Naive thymus-derived CD8-positive, alpha-beta T cell (primary cell): ENCODE results near the gene ALK. TPM values are rescaled to one million over a fixed set of nuclear protein-coding genes. Genes with fewer than 3 reads are reported as not detected.
A peak's percentile ranks its signal among the peaks of the same experiment; 100 is the strongest.

Experiments
- ATAC-seq, 2 donors: fragments of 150-1000 bp; cut with Tn5 transposase in 1 of 2; sonication (Bioruptor Pico), chemical (Tn5 transposase) in 1 of 2; 1 replicate in 1 of 2; 2 replicates in 1 of 2; pipeline ENCODE4 v1.10.0; 2021; ENCODE audit warnings: mild to moderate bottlenecking in 2 of 2, moderate library complexity in 2 of 2
- POLR2A ChIA-PET: fragments of 350-600 bp; sonication (Branson Sonifier 250); formaldehyde crosslinking; loops from one replicate; lab custom pipeline; 2021; ENCODE audit warnings: antibody characterized with exemption; lab: Charles Lee
- DNase-seq, 10 donors: peaks; one replicate each; pipeline versions ENCODE4 v3.0.0 to v3.0.0-alpha.2; 2020 to 2022
- H3K27ac Mint-ChIP-seq, 10 donors: one replicate each; pipeline ENCODE4 v1.8.0; 2020 to 2022; ENCODE audit warnings: mild to moderate bottlenecking in 10 of 10, mixed read lengths in 10 of 10, moderate library complexity in 4 of 10, inconsistent platforms in 1 of 10
- H3K27me3 Mint-ChIP-seq, 5 donors: one replicate each; pipeline ENCODE4 v1.8.0; 2021 to 2022; ENCODE audit warnings: mixed read lengths in 5 of 5
- H3K36me3 Mint-ChIP-seq, 3 donors: one replicate each; pipeline ENCODE4 v1.8.0; 2020 to 2022; ENCODE audit warnings: mixed read lengths in 3 of 3, mild to moderate bottlenecking in 2 of 3, inconsistent platforms in 1 of 3
- H3K4me1 Mint-ChIP-seq, 4 donors: one replicate each; pipeline ENCODE4 v1.8.0; 2021 to 2022; ENCODE audit warnings: mixed read lengths in 4 of 4
- H3K4me3 Mint-ChIP-seq, 10 donors: one replicate each; pipeline ENCODE4 v1.8.0; 2020 to 2022; ENCODE audit warnings: mild to moderate bottlenecking in 10 of 10, mixed read lengths in 10 of 10, moderate library complexity in 6 of 10, inconsistent platforms in 1 of 10
- H3K9me3 Mint-ChIP-seq, 9 donors: one replicate each; pipeline ENCODE4 v1.8.0; 2020 to 2022; ENCODE audit warnings: mixed read lengths in 9 of 9, mild to moderate bottlenecking in 3 of 9, inconsistent platforms in 1 of 9, moderate library complexity in 1 of 9
- polyA plus RNA-seq, 3 donors: library from polyadenylated mRNA; unstranded; fragments of 300-500 nt; fragmentation: Illumina TruSeq; gene quantifications; one replicate each; pipeline ENCODE4 v1.2.3, GENCODE V29; 2021
- total RNA-seq, 8 experiments: library from RNA in 2 of 8; stranded (reverse) in 2 of 8; gene quantifications; one replicate each; pipeline ENCODE4 v1.2.3 and lab custom pipeline; 2021 to 2026

The ALK gene
- total and polyA plus RNA-seq, 5 experiments from 2014 or later = 0.10 TPM; not detected in 4

DNA sequence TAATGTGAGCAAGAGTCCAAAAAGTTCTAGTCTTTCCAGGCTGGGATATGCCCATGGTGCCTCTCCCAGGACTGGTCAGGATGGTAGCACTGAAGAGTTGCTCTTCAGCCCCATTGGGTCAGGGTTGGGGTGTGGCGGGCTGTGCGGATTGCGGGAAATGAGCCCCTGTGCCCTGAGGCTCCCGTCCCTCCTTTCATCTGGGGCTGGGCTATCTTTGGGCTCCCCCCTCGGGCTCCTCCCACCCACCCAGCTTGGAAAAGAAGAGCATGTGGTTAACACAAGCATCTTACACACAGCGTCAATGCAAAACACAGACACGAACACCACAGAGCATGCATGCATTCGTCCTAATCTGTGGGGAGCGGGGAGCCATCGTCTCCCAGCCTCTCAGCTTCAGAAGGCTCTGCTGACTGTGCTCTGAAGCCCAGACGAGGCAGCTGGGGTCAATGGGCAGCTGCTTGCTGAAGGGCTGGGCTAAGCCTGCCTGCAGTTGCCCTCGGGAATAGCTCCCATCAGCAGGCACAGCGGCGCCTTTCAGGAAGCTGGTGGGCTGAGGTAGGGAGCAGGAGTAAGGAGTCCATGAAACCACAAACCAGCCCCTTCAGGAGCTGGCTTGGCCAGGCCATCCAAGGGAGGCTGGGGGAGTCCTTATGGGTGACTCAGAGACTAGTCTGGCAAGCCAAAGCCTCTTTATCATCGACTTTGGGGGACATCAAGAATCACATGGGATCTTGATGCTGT lies 693.3 kb downstream of the ALK start:
- H3K27ac Mint-ChIP-seq = peak overlapping the region in 1 of 10 donors; percentile 34
- peaks cover 0 to 1% (median 0%) of the 10 kb centered on the region in 4 donors for H3K4me1 Mint-ChIP-seq
- H3K4me3 Mint-ChIP-seq = no peak overlapping the region
- H3K9me3 Mint-ChIP-seq = no peaks in the 10 kb centered on the region
- DNase-seq (peak in 1 of 10 donors; percentile 45), ATAC-seq (no peak)
- H3K36me3 Mint-ChIP-seq = no peaks in the 10 kb centered on the region
- peaks cover 4 to 55% (median 19%) of the 10 kb centered on the region in 5 donors for H3K27me3 Mint-ChIP-seq
- POLR2A ChIA-PET = interaction anchor here (0.6 kb wide), 1 partner anchor 270 kb away, joined by 5 read pairs; no protein-coding TSS in a partner anchor

GRCh38 chr2:29226808-29227207 lies 694.6 kb downstream of the ALK start:
- DNase-seq (no peak), ATAC-seq (no peak)
- no peaks in the 10 kb centered on the region for H3K9me3 Mint-ChIP-seq

DNA sequence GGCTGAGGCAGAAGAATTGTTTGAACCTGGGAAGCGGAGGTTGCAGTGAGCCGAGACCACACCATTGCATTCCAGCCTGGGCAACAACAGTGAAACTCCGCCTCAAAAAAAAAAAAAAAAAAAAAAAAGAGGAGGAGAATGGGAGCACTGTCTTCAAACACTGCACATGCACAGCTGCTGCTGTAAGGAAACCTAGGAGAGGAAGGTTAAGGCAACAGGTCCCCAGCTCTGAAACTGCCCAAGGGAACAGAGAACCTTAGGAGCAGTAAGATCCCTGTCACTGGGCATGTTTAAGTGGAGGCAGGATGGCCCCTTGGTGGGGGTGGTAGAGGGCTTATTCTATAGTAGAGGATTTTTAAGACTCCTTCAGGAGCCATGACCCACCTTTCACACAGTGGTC lies 695.0 kb downstream of the ALK start:
- POLR2A ChIA-PET = no interaction called here
- ATAC-seq = no peak
- H3K36me3 Mint-ChIP-seq = no peaks in the 10 kb centered on the region
- H3K4me1 Mint-ChIP-seq = peaks cover 0 to 1% (median 0%) of the 10 kb centered on the region in 4 donors
- H3K27me3 Mint-ChIP-seq = peaks cover 4 to 55% (median 19%) of the 10 kb centered on the region in 5 donors
- no peaks in the 10 kb centered on the region for H3K9me3 Mint-ChIP-seq
- peak overlapping the region in 1 of 10 donors; percentile 43 for H3K27ac Mint-ChIP-seq
- DNase-seq = no peak
- no peak overlapping the region for H3K4me3 Mint-ChIP-seq

More at GRCh38 chr2:29226808-29227207, 694.6 kb downstream of the ALK start:
- H3K4me3 Mint-ChIP-seq = no peak overlapping the region
- peaks cover 0 to 1% (median 0%) of the 10 kb centered on the region in 4 donors for H3K4me1 Mint-ChIP-seq
- no peaks in the 10 kb centered on the region for H3K36me3 Mint-ChIP-seq
- H3K27me3 Mint-ChIP-seq = peaks cover 4 to 55% (median 19%) of the 10 kb centered on the region in 5 donors
- POLR2A ChIA-PET = no interaction called here
- H3K27ac Mint-ChIP-seq = peak overlapping the region in 1 of 10 donors; percentile 71

GRCh38 chr2:29225814-29226213 lies 695.6 kb downstream of the ALK start:
- Mint-ChIP-seq H3K4me1 (peaks cover 0 to 1% (median 0%) of the 10 kb centered on the region in 4 donors), H3K36me3 (no peaks in the 10 kb centered on the region), H3K9me3 (no peaks in the 10 kb centered on the region), H3K27ac (peak overlapping the region in 1 of 10 donors; percentile 70), H3K4me3 (no peak overlapping the region), H3K27me3 (peaks cover 4 to 55% (median 19%) of the 10 kb centered on the region in 5 donors)
- ATAC-seq (no peak), DNase-seq (no peak)
- POLR2A ChIA-PET = no interaction called here

- H3K36me3 Mint-ChIP-seq = no peaks in the 10 kb centered on the region
- H3K9me3 Mint-ChIP-seq = no peaks in the 10 kb centered on the region
- no peak for ATAC-seq
- H3K4me3 Mint-ChIP-seq = no peak overlapping the region
- POLR2A ChIA-PET = no interaction called here
- no peak for DNase-seq
- peaks cover 0 to 1% (median 0%) of the 10 kb centered on the region in 4 donors for H3K4me1 Mint-ChIP-seq
- H3K27me3 Mint-ChIP-seq = peaks cover 4 to 49% (median 13%) of the 10 kb centered on the region in 5 donors
- peak overlapping the region in 1 of 10 donors; percentile 40 for H3K27ac Mint-ChIP-seq
Observed at GRCh38 chr2:29224693-29225551, 696.5 kb downstream of the ALK start.

DNA sequence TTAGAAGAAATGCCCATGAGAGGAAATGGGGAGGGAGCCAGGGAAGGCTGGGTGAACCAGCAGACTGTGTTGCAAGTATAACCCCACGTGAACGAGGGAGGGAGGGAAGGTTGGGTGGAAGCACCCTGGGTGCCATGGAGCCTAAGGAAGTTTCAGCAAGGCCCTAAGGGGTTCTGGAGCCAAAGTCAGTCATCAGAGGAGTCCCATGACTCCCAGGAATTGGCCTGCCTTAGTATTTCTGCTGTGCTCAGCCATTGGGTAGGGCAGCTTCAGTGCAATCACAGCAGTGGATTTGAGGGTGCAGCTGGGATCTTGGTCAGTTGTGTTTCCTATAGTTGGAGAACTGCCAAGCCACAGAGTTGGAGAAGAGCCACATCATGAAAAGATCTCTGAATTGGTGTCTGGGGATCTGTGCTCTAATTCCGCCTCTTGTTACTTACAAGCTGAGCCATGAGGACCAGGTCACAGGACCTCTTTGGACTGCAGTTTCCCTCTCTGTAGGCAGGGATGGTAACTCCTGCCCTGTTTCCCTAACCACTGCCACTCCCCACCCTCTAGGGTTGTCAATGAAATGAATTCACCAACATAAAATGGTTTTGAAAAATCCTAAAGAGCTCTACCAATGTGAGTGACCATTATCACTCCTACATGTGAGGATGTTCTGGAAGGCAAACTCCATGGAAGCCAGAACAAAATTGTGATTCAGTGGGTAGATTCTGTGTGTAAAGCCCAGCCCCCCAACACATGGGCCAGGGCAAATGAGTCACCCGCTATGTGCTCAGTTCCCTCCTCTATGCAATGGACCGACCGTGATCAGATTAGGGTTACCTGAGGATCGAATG lies 697.3 kb downstream of the ALK start:
- peaks cover 0 to 1% (median 0%) of the 10 kb centered on the region in 4 donors for H3K4me1 Mint-ChIP-seq
- no peak overlapping the region for H3K4me3 Mint-ChIP-seq
- H3K36me3 Mint-ChIP-seq = no peaks in the 10 kb centered on the region
- POLR2A ChIA-PET = no interaction called here
- peaks cover 3 to 42% (median 9%) of the 10 kb centered on the region in 5 donors for H3K27me3 Mint-ChIP-seq
- DNase-seq (no peak), ATAC-seq (no peak)
- H3K27ac Mint-ChIP-seq = no peak overlapping the region
- no peaks in the 10 kb centered on the region for H3K9me3 Mint-ChIP-seq

DNA sequence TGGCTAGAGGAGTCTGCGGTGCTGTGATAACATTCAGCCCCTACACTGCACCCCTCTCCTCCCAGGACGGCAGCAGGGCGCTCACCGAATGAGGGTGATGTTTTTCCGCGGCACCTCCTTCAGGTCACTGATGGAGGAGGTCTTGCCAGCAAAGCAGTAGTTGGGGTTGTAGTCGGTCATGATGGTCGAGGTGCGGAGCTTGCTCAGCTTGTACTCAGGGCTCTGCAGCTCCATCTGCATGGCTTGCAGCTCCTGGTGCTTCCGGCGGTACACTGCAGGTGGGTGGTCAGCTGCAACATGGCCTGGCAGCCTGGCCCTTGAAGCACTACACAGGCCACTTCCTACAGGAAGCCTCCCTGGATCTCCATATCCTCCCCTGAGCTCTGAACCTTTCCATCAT lies 698.1 kb downstream of the ALK start:
- H3K4me3 Mint-ChIP-seq = no peak overlapping the region
- H3K27ac Mint-ChIP-seq = no peak overlapping the region
- POLR2A ChIA-PET = no interaction called here
- ATAC-seq (no peak), DNase-seq (no peak)
- peaks cover 0 to 1% (median 0%) of the 10 kb centered on the region in 4 donors for H3K4me1 Mint-ChIP-seq
- no peaks in the 10 kb centered on the region for H3K9me3 Mint-ChIP-seq
- H3K36me3 Mint-ChIP-seq = no peaks in the 10 kb centered on the region
- H3K27me3 Mint-ChIP-seq = peaks cover 3 to 38% (median 8%) of the 10 kb centered on the region in 5 donors

DNA sequence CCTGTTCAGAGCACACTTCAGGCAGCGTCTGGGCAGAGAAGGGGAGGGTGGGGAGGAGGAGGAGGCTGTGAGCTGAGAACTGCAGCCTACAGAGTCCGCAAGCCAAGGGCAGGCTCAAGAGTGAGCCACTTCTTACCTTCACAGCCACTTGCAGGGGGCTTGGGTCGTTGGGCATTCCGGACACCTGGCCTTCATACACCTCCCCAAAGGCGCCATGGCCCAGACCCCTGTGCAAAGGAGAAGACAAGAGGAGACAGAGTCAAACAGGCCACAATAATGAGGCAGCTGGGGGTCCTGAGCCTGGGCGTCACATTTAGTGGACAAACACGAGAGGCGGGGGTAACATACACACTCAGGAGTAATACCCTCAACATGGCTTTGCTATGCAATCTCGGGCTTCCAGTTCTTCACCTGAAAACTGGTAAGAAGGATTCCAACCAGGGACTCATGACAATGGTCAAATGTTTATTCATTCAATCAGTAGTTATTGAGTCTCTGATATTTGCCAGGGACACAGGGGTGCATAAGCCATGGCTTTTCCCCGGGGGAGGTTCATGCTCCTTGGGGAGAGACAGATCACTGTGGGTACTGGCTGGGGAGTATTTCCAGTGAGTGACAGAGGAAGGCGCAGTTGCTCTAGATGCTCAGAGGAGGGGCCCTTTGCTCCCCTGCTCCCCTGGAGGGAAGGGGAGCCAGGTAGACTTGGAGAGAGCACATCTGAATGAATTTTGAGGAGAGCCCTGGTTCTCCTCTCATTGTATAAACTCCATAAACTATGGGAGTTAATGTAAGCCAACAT lies 698.8 kb downstream of the ALK start:
- H3K4me3 Mint-ChIP-seq = no peak overlapping the region
- H3K36me3 Mint-ChIP-seq = no peaks in the 10 kb centered on the region
- DNase-seq = no peak
- H3K27me3 Mint-ChIP-seq = peaks cover 3 to 31% (median 8%) of the 10 kb centered on the region in 5 donors
- ATAC-seq = no peak
- POLR2A ChIA-PET = no interaction called here
- peaks cover 0 to 1% (median 0%) of the 10 kb centered on the region in 4 donors for H3K4me1 Mint-ChIP-seq
- no peak overlapping the region for H3K27ac Mint-ChIP-seq
- H3K9me3 Mint-ChIP-seq = no peaks in the 10 kb centered on the region

DNA sequence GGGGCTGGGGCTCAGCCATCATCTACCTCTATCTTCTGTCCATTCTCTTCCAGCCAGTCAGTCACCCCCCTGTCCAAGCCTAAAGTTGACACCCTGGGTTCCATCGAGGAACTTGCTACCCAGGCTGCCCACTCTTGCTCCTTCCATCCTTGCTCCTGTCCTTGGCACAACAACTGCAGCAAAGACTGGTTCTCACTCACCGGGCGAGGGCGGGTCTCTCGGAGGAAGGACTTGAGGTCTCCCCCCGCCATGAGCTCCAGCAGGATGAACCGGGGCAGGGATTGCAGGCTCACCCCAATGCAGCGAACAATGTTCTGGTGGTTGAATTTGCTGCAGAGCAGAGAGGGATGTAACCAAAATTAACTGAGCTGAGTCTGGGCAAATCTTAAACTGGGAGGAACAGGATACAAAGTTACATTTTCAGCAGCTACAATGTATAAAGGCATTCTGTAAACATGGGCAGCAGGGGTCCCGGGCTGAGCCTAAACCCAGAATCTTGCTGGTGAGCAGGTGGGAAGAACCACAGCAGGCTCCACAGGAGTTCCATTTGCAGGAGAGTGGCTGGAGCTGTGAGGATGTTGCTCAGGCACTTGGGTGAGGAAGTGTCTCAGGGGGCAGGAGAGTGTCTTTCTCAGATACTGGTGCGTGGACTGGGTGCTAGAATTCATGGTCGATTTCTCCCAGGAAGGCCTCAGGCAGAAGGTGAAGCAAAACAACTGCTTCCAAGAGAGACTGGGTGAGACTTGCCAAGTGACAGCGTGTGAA lies 700.7 kb downstream of the ALK start:
- DNase-seq (peak in 1 of 10 donors; percentile 5), ATAC-seq (no peak)
- Mint-ChIP-seq H3K27ac (no peak overlapping the region), H3K27me3 (peaks cover 0 to 13% (median 2%) of the 10 kb centered on the region in 5 donors), H3K4me3 (peak overlapping the region in 1 of 10 donors; percentile 31), H3K9me3 (no peaks in the 10 kb centered on the region), H3K36me3 (no peaks in the 10 kb centered on the region), H3K4me1 (peaks cover 0 to 1% (median 0%) of the 10 kb centered on the region in 4 donors)
- POLR2A ChIA-PET = no interaction called here

DNA sequence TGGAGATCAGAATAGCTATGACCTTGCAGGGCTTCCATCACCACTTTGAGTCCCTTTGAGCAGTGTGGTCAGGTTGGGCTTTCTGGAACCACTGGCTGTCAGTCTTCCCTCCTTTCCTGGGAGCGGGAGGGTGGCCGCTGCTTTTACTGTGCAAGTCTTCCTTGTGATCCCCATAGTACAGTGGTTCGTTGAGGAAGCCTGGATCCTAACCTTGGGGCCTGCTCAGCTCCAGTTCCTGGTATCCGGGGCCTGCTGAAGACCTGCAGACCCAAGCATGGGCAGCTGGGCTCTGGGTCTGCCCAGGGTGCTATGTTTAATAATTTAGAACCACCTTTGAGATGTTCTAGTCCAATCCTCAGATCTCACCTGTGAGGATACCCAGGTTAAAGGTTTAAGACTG lies 702.0 kb downstream of the ALK start:
- Mint-ChIP-seq H3K9me3 (no peaks in the 10 kb centered on the region), H3K27ac (no peak overlapping the region), H3K27me3 (peaks cover 0 to under 1% (median 0%) of the 10 kb centered on the region in 5 donors), H3K4me1 (no peaks in the 10 kb centered on the region), H3K36me3 (no peaks in the 10 kb centered on the region), H3K4me3 (no peak overlapping the region)
- peak in 1 of 10 donors; percentile 11 for DNase-seq
- POLR2A ChIA-PET = no interaction called here
- ATAC-seq = no peak

GRCh38 chr2:29218550-29219125 lies 702.7 kb downstream of the ALK start:
- peaks cover 0 to 3% (median under 1%) of the 10 kb centered on the region in 4 donors for H3K4me1 Mint-ChIP-seq

More at GRCh38 chr2:29218550-29219125, 702.7 kb downstream of the ALK start:
- DNase-seq = peak in 1 of 10 donors; percentile 7
- POLR2A ChIA-PET = no interaction called here
- H3K27me3 Mint-ChIP-seq = no peaks in the 10 kb centered on the region
- H3K27ac Mint-ChIP-seq = peak overlapping the region in 1 of 10 donors; percentile 52
- no peaks in the 10 kb centered on the region for H3K36me3 Mint-ChIP-seq
- no peaks in the 10 kb centered on the region for H3K9me3 Mint-ChIP-seq
- ATAC-seq = no peak
- no peak overlapping the region for H3K4me3 Mint-ChIP-seq
